Measurements from ENCODE around the gene ZNF618.

The ZNF618 gene

GRCh38 chr9:114049441-114050225, 173.5 kb downstream of the ZNF618 start:
- no peak for DNase-seq

- no peak for DNase-seq
Measured at GRCh38 chr9:114050226-114050568, 174.1 kb downstream of the ZNF618 start.

GRCh38 chr9:114050646-114051045, 174.5 kb downstream of the ZNF618 start:
- no peak for DNase-seq

GRCh38 chr9:114051281-114051680, 175.2 kb downstream of the ZNF618 start:
- no peak for DNase-seq

GRCh38 chr9:114051706-114052105, 175.6 kb downstream of the ZNF618 start:
- no peak for DNase-seq

GRCh38 chr9:114053246-114054005, 177.3 kb downstream of the ZNF618 start:
- no peak for DNase-seq

- no peak for DNase-seq
Measured at GRCh38 chr9:114054191-114054690, 178.1 kb downstream of the ZNF618 start.

GRCh38 chr9:114055061-114055460, 179.0 kb downstream of the ZNF618 start:
- no peak for DNase-seq

GRCh38 chr9:114055894-114056293, 179.8 kb downstream of the ZNF618 start:
- no peak for DNase-seq

- DNase-seq: no peak
Measured at GRCh38 chr9:114056527-114056926, 180.4 kb downstream of the ZNF618 start.

GRCh38 chr9:114057161-114057885, 181.2 kb downstream of the ZNF618 start:
- no peak for DNase-seq

GRCh38 chr9:114058688-114059046, 182.6 kb downstream of the ZNF618 start:
- DNase-seq: no peak

- DNase-seq: no peak
Measured at GRCh38 chr9:114059047-114059803, 183.1 kb downstream of the ZNF618 start.

- DNase-seq: no peak
Measured at GRCh38 chr9:114060070-114060469, 184.0 kb downstream of the ZNF618 start.

- no peak for DNase-seq
Measured at GRCh38 chr9:114060711-114061110, 184.6 kb downstream of the ZNF618 start.

GRCh38 chr9:114061292-114061691, 185.2 kb downstream of the ZNF618 start:
- DNase-seq: no peak

- DNase-seq: no peak
Measured at GRCh38 chr9:114061830-114062474, 185.8 kb downstream of the ZNF618 start.

GRCh38 chr9:114065304-114065703, 189.2 kb downstream of the ZNF618 start:
- no peak for DNase-seq

- DNase-seq: no peak
Measured at GRCh38 chr9:114069476-114070187, 193.5 kb downstream of the ZNF618 start.

GRCh38 chr9:114070188-114071103, 194.3 kb downstream of the ZNF618 start:
- DNase-seq: no peak
